Measurements from ENCODE around the gene ICAM3.

The ICAM3 gene

GRCh38 chr19:10317857-10318462, 21.5 kb downstream of the ICAM3 start:
- no peak overlapping the region for H3K4me3 ChIP-seq (ENCODE audit: low read depth, low read length)
- no peaks in the 10 kb centered on the region for H3K27me3 ChIP-seq (ENCODE audit: control insufficient read depth, insufficient read depth, low read length)
- H3K36me3 ChIP-seq (ENCODE audit: control insufficient read depth, insufficient read depth, low read length), result peaks cover 59% of the 10 kb centered on the region
- H3K4me1 ChIP-seq (ENCODE audit: control insufficient read depth, insufficient read depth, low read length), result 0 out of 2 replicates have a peak, but pooled peaks cover 6% of the 10 kb centered on the region
- H3K27ac ChIP-seq (ENCODE audit: low read depth, low read length), result no peak overlapping the region
- no peak overlapping the region for H3K9ac ChIP-seq (ENCODE audit: low read length)
- no peaks in the 10 kb centered on the region for H3K9me3 ChIP-seq (ENCODE audit: control insufficient read depth, insufficient read depth, low read depth, low read length)

- H3K9ac ChIP-seq (ENCODE audit: low read length), result no peak overlapping the region
- no peaks in the 10 kb centered on the region for H3K9me3 ChIP-seq (ENCODE audit: control insufficient read depth, insufficient read depth, low read depth, low read length)
- H3K27ac ChIP-seq (ENCODE audit: low read depth, low read length), result no peak overlapping the region
- H3K36me3 ChIP-seq (ENCODE audit: control insufficient read depth, insufficient read depth, low read length), result peaks cover 52% of the 10 kb centered on the region
- no peaks in the 10 kb centered on the region for H3K27me3 ChIP-seq (ENCODE audit: control insufficient read depth, insufficient read depth, low read length)
- H3K4me3 ChIP-seq (ENCODE audit: low read depth, low read length), result no peak overlapping the region
- 0 out of 2 replicates have a peak, but pooled peaks cover 6% of the 10 kb centered on the region for H3K4me1 ChIP-seq (ENCODE audit: control insufficient read depth, insufficient read depth, low read length)
Observed at GRCh38 chr19:10317045-10317856, 22.2 kb downstream of the ICAM3 start.

GRCh38 chr19:10316229-10317044, 23.0 kb downstream of the ICAM3 start:
- Histone ChIP-seq H3K27ac (ENCODE audit: low read depth, low read length) (no peak overlapping the region), H3K36me3 (ENCODE audit: control insufficient read depth, insufficient read depth, low read length) (peaks cover 44% of the 10 kb centered on the region), H3K9me3 (ENCODE audit: control insufficient read depth, insufficient read depth, low read depth, low read length) (no peaks in the 10 kb centered on the region), H3K4me3 (ENCODE audit: low read depth, low read length) (peak overlapping the region; percentile 80), H3K4me1 (ENCODE audit: control insufficient read depth, insufficient read depth, low read length) (0 out of 2 replicates have a peak, but pooled peaks cover 6% of the 10 kb centered on the region), H3K9ac (ENCODE audit: low read length) (no peak overlapping the region), H3K27me3 (ENCODE audit: control insufficient read depth, insufficient read depth, low read length) (no peaks in the 10 kb centered on the region)

GRCh38 chr19:10315335-10316214, 23.8 kb downstream of the ICAM3 start, which contains the start of gene FDX2:
Gene FDX2, minus strand, starts transcription at chr19:10316015. Its CDS starts 19 bp downstream, at chr19:10315996.
- Histone ChIP-seq H3K4me1 (ENCODE audit: control insufficient read depth, insufficient read depth, low read length) (0 out of 2 replicates have a peak, but pooled peaks cover 6% of the 10 kb centered on the region), H3K4me3 (ENCODE audit: low read depth, low read length) (peak within 1 kb of the TSS; percentile 80), H3K27ac (ENCODE audit: low read depth, low read length) (no peak within 1 kb of the TSS; the same call in 1 of the 2 replicates), H3K27me3 (ENCODE audit: control insufficient read depth, insufficient read depth, low read length) (no peaks in the 10 kb centered on the region), H3K36me3 (ENCODE audit: control insufficient read depth, insufficient read depth, low read length) (peaks cover 42% of the 10 kb centered on the region), H3K9me3 (ENCODE audit: control insufficient read depth, insufficient read depth, low read depth, low read length) (no peaks in the 10 kb centered on the region), H3K9ac (ENCODE audit: low read length) (peak within 1 kb of the TSS; percentile 62)

GRCh38 chr19:10309423-10309822, 30.0 kb downstream of the ICAM3 start, which contains the start of gene ZGLP1:
Gene ZGLP1, minus strand, starts transcription at chr19:10309815.
- peaks cover 28% of the 10 kb centered on the region for H3K36me3 ChIP-seq (ENCODE audit: control insufficient read depth, insufficient read depth, low read length)

GRCh38 chr19:10306327-10306726, 33.1 kb downstream of the ICAM3 start:
- Histone ChIP-seq H3K27ac (ENCODE audit: low read depth, low read length) (no peak overlapping the region), H3K36me3 (ENCODE audit: control insufficient read depth, insufficient read depth, low read length) (peaks cover 22% of the 10 kb centered on the region), H3K9me3 (ENCODE audit: control insufficient read depth, insufficient read depth, low read depth, low read length) (no peaks in the 10 kb centered on the region), H3K4me3 (ENCODE audit: low read depth, low read length) (no peak overlapping the region), H3K27me3 (ENCODE audit: control insufficient read depth, insufficient read depth, low read length) (no peaks in the 10 kb centered on the region), H3K4me1 (ENCODE audit: control insufficient read depth, insufficient read depth, low read length) (no peaks in the 10 kb centered on the region), H3K9ac (ENCODE audit: low read length) (no peak overlapping the region)

More at GRCh38 chr19:10309423-10309822, 30.0 kb downstream of the ICAM3 start, which contains the start of gene ZGLP1:
- Histone ChIP-seq H3K9me3 (ENCODE audit: control insufficient read depth, insufficient read depth, low read depth, low read length) (no peaks in the 10 kb centered on the region), H3K27me3 (ENCODE audit: control insufficient read depth, insufficient read depth, low read length) (no peaks in the 10 kb centered on the region), H3K4me3 (ENCODE audit: low read depth, low read length) (no peak within 1 kb of the TSS), H3K27ac (ENCODE audit: low read depth, low read length) (no peak within 1 kb of the TSS), H3K4me1 (ENCODE audit: control insufficient read depth, insufficient read depth, low read length) (no peaks in the 10 kb centered on the region), H3K9ac (ENCODE audit: low read length) (no peak within 1 kb of the TSS)

- no peak overlapping the region for H3K9ac ChIP-seq (ENCODE audit: low read length)
- peaks cover 16% of the 10 kb centered on the region for H3K36me3 ChIP-seq (ENCODE audit: control insufficient read depth, insufficient read depth, low read length)
- H3K9me3 ChIP-seq (ENCODE audit: control insufficient read depth, insufficient read depth, low read depth, low read length), result no peaks in the 10 kb centered on the region
- no peaks in the 10 kb centered on the region for H3K27me3 ChIP-seq (ENCODE audit: control insufficient read depth, insufficient read depth, low read length)
- H3K4me1 ChIP-seq (ENCODE audit: control insufficient read depth, insufficient read depth, low read length), result no peaks in the 10 kb centered on the region
- no peak overlapping the region for H3K27ac ChIP-seq (ENCODE audit: low read depth, low read length)
- no peak overlapping the region for H3K4me3 ChIP-seq (ENCODE audit: low read depth, low read length)
Observed at GRCh38 chr19:10305139-10305806, 34.2 kb downstream of the ICAM3 start.

GRCh38 chr19:10299545-10300458, 39.6 kb downstream of the ICAM3 start:
- Histone ChIP-seq H3K9ac (ENCODE audit: low read length) (no peak overlapping the region), H3K27ac (ENCODE audit: low read depth, low read length) (no peak overlapping the region), H3K27me3 (ENCODE audit: control insufficient read depth, insufficient read depth, low read length) (peaks cover 29% of the 10 kb centered on the region)

GRCh38 chr19:10295847-10296591, 43.4 kb downstream of the ICAM3 start:
- Histone ChIP-seq H3K9me3 (ENCODE audit: control insufficient read depth, insufficient read depth, low read depth, low read length) (no peaks in the 10 kb centered on the region), H3K27me3 (ENCODE audit: control insufficient read depth, insufficient read depth, low read length) (peaks cover 67% of the 10 kb centered on the region), H3K36me3 (ENCODE audit: control insufficient read depth, insufficient read depth, low read length) (no peaks in the 10 kb centered on the region), H3K4me1 (ENCODE audit: control insufficient read depth, insufficient read depth, low read length) (peaks cover 22% of the 10 kb centered on the region), H3K9ac (ENCODE audit: low read length) (no peak overlapping the region), H3K4me3 (ENCODE audit: low read depth, low read length) (peak overlapping the region; percentile 63), H3K27ac (ENCODE audit: low read depth, low read length) (no peak overlapping the region)

More at GRCh38 chr19:10299545-10300458, 39.6 kb downstream of the ICAM3 start:
- no peak overlapping the region for H3K4me3 ChIP-seq (ENCODE audit: low read depth, low read length)
- H3K4me1 ChIP-seq (ENCODE audit: control insufficient read depth, insufficient read depth, low read length), result peaks cover 5% of the 10 kb centered on the region; the same call in 1 of the 2 replicates
- H3K9me3 ChIP-seq (ENCODE audit: control insufficient read depth, insufficient read depth, low read depth, low read length), result no peaks in the 10 kb centered on the region
- no peaks in the 10 kb centered on the region; the same call in 1 of the 2 replicates for H3K36me3 ChIP-seq (ENCODE audit: control insufficient read depth, insufficient read depth, low read length)

All from HUES6 (cell line).